WTC11 (cell line): Measurements from ENCODE around the gene STK35. TPM values are rescaled to one million over a fixed set of nuclear protein-coding genes. Genes with fewer than 3 reads are reported as not detected.

ENCODE experiments used
- ATAC-seq: fragments of 200-7000 bp; cut with Tn5 transposase; 2 replicates; pipeline ENCODE4 v1.10.0; 2021; ENCODE audit warnings: mild to moderate bottlenecking, moderate library complexity
- CTCF ChIA-PET: fragments of 300-600 bp; sonication (Branson Sonifier 250); formaldehyde crosslinking; loops from one replicate; lab custom pipeline; 2021; ENCODE audit warnings: antibody characterized with exemption; lab: Charles Lee
- POLR2A ChIA-PET: fragments of 350-600 bp; sonication (Branson Sonifier 250); formaldehyde crosslinking; loops from one replicate; lab custom pipeline; 2021; ENCODE audit warnings: antibody characterized with exemption; lab: Charles Lee
- DNase-seq: peaks from one replicate; pipeline ENCODE4 v3.0.0; 2021; ENCODE audit warnings: low spot score
- H3K27ac Mint-ChIP-seq: 2 replicates; pipeline ENCODE4 v1.8.0; 2021; ENCODE audit warnings: mixed read lengths
- H3K27me3 Mint-ChIP-seq: 2 replicates; pipeline ENCODE4 v1.8.0; 2021; ENCODE audit warnings: low read depth, mild to moderate bottlenecking, moderate library complexity, mixed read lengths
- H3K36me3 Mint-ChIP-seq: 2 replicates; pipeline ENCODE4 v1.8.0; 2021; ENCODE audit warnings: mixed read lengths
- H3K4me1 Mint-ChIP-seq: 2 replicates; pipeline ENCODE4 v1.8.0; 2022; ENCODE audit warnings: mixed read lengths
- H3K4me3 Mint-ChIP-seq: 2 replicates; pipeline ENCODE4 v1.8.0; 2021; ENCODE audit warnings: mild to moderate bottlenecking, moderate library complexity, mixed read lengths
- H3K9me3 Mint-ChIP-seq: 2 replicates; pipeline ENCODE4 v1.8.0; 2021; ENCODE audit warnings: mixed read lengths
- ATF1 ChIP-seq: sonication (generic); formaldehyde crosslinking; IDR thresholded peaks from 2 replicates; pipeline ENCODE4 v1.8.1; 2023; ENCODE audit warnings: mild to moderate bottlenecking, moderate library complexity, missing genetic modification reagents
- CREB1 ChIP-seq: sonication (generic); formaldehyde crosslinking; IDR thresholded peaks from 2 replicates; pipeline ENCODE4 v1.8.0; 2023; ENCODE audit warnings: mild to moderate bottlenecking, missing genetic modification reagents
- CTCF ChIP-seq: fragments of 200-600 bp; IDR thresholded peaks from 2 replicates; pipeline ENCODE4 v1.8.0; 2022; ENCODE audit warnings: antibody characterized with exemption
- E2F4 ChIP-seq: sonication (generic); formaldehyde crosslinking; IDR thresholded peaks from 2 replicates; pipeline ENCODE4 v1.8.1; 2022; ENCODE audit warnings: low read depth, mild to moderate bottlenecking, moderate library complexity, missing genetic modification reagents, borderline replicate concordance
- EMX1 ChIP-seq: fragments of 250-450 bp; sonication (Bioruptor Pico); IDR thresholded peaks from 2 replicates; pipeline ENCODE4 v1.8.0; 2021; ENCODE audit warnings: mild to moderate bottlenecking
- ESRRA ChIP-seq: sonication (generic); formaldehyde crosslinking; IDR thresholded peaks from 2 replicates; pipeline ENCODE4 v1.8.1; 2022; ENCODE audit warnings: mild to moderate bottlenecking, missing genetic modification reagents, borderline replicate concordance
- FOXP1 ChIP-seq: sonication (generic); formaldehyde crosslinking; IDR thresholded peaks from 2 replicates; pipeline ENCODE4 v1.8.0; 2022; ENCODE audit warnings: missing genetic modification reagents, mild to moderate bottlenecking, moderate library complexity, borderline replicate concordance
- GABPB1 ChIP-seq: sonication (generic); formaldehyde crosslinking; IDR thresholded peaks from 2 replicates; pipeline ENCODE4 v1.8.1; 2023; ENCODE audit warnings: mild to moderate bottlenecking, missing genetic modification reagents
- HMGA2 ChIP-seq: fragments of 250-450 bp; sonication (Bioruptor Pico); IDR thresholded peaks from 2 replicates; pipeline ENCODE4 v1.4.0; 2021; ENCODE audit warnings: mild to moderate bottlenecking, moderate library complexity
- IRF2 ChIP-seq: sonication (generic); formaldehyde crosslinking; IDR thresholded peaks from 2 replicates; pipeline ENCODE4 v1.8.0; 2022; ENCODE audit warnings: low read depth, missing genetic modification reagents, borderline replicate concordance
- KAT7 ChIP-seq: sonication (generic); formaldehyde crosslinking; IDR thresholded peaks from 2 replicates; pipeline ENCODE4 v1.8.1; 2023; ENCODE audit warnings: missing genetic modification reagents, mild to moderate bottlenecking, borderline replicate concordance
- MYBL2 ChIP-seq: sonication (generic); formaldehyde crosslinking; IDR thresholded peaks from 2 replicates; pipeline ENCODE4 v1.8.1; 2023; ENCODE audit warnings: mild to moderate bottlenecking, moderate library complexity, missing genetic modification reagents
- NFYB ChIP-seq: sonication (generic); formaldehyde crosslinking; conservative IDR thresholded peaks from 2 replicates; pipeline ENCODE4 v1.8.0; 2022; ENCODE audit warnings: low read depth, missing genetic modification reagents
- NR2C2 ChIP-seq: sonication (generic); formaldehyde crosslinking; IDR thresholded peaks from 2 replicates; pipeline ENCODE4 v1.8.0; 2022; ENCODE audit warnings: mild to moderate bottlenecking, missing genetic modification reagents
- PREB ChIP-seq: sonication (generic); formaldehyde crosslinking; IDR thresholded peaks from 2 replicates; pipeline ENCODE4 v1.8.1; 2022; ENCODE audit warnings: mild to moderate bottlenecking, missing genetic modification reagents, moderate library complexity, borderline replicate concordance
- PRRX2 ChIP-seq: fragments of 250-450 bp; sonication (Bioruptor Pico); IDR thresholded peaks from 2 replicates; pipeline ENCODE4 v1.8.0; 2021; ENCODE audit warnings: mild to moderate bottlenecking
- RELA ChIP-seq: sonication (generic); formaldehyde crosslinking; IDR thresholded peaks from 2 replicates; pipeline ENCODE4 v1.8.1; 2022; ENCODE audit warnings: missing genetic modification reagents, mild to moderate bottlenecking, borderline replicate concordance
- TEAD1 ChIP-seq: sonication (generic); formaldehyde crosslinking; IDR thresholded peaks from 2 replicates; pipeline ENCODE4 v1.8.0; 2022; ENCODE audit warnings: mild to moderate bottlenecking, missing genetic modification reagents
- TP53 ChIP-seq: sonication (generic); formaldehyde crosslinking; IDR thresholded peaks from 2 replicates; pipeline ENCODE4 v1.8.1; 2023; ENCODE audit warnings: mild to moderate bottlenecking, missing genetic modification reagents
- ZBTB43 ChIP-seq: sonication (generic); formaldehyde crosslinking; IDR thresholded peaks from 2 replicates; pipeline ENCODE4 v1.8.1; 2023; ENCODE audit warnings: mild to moderate bottlenecking, missing genetic modification reagents
- ZNF138 ChIP-seq: sonication (generic); formaldehyde crosslinking; conservative IDR thresholded peaks from 2 replicates; pipeline ENCODE4 v1.8.1; 2022; ENCODE audit warnings: mild to moderate bottlenecking, moderate library complexity, missing genetic modification reagents
- ZNF263 ChIP-seq: sonication (generic); formaldehyde crosslinking; IDR thresholded peaks from 2 replicates; pipeline ENCODE4 v1.8.1; 2022; ENCODE audit warnings: low read depth, mild to moderate bottlenecking, moderate library complexity, missing genetic modification reagents
- total RNA-seq: library from RNA; stranded (reverse); gene quantifications from 3 replicates; pipeline ENCODE4 v1.2.3, GENCODE V29; 2021
- TF ChIP-seq, protein P1 (sequence below): sonication (generic); formaldehyde crosslinking; IDR thresholded peaks from 2 replicates; pipeline ENCODE4 v1.8.1; 2023; ENCODE audit warnings: mild to moderate bottlenecking, missing genetic modification reagents
- TF ChIP-seq, protein P2 (sequence below): fragments of 250-450 bp; sonication (Bioruptor Pico); IDR thresholded peaks from 2 replicates; pipeline ENCODE4 v2.1.2; 2022; ENCODE audit warnings: mild to moderate bottlenecking, moderate library complexity

The STK35 gene
- total RNA-seq, 1 experiment from 2014 or later, result 37.2 TPM

GRCh38 chr20:2151858-2152281 lies 50.2 kb downstream of the STK35 start:
- ChIA-PET POLR2A (no interaction called here), CTCF (interaction anchor here (6.8 kb wide), 1 partner anchor 21 kb away, joined by 28 read pairs; no protein-coding TSS in a partner anchor)
- no peak overlapping the region for H3K27ac Mint-ChIP-seq

DNA sequence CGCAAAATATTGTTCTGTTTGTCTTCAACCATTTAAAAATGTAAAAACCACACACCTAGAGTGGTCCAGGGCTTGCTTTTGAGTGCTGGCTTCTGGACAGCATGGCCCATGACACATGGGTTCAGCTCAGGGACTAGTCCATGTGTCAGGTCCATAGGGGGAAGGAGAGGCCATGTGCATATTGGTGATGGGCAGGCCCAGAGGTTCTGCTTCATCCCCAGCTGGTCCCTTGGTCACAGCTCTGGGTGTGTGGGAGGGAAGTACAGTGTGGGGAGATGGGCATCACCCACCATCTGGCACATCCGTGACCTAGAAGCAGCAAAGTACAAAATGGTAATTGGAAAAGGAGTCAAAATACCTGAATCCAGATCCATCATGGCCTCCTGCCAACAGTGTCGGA lies 50.7 kb downstream of the STK35 start:
- Mint-ChIP-seq H3K4me3 (no peak overlapping the region), H3K27ac (no peak overlapping the region), H3K4me1 (peaks cover 22% of the 10 kb centered on the region), H3K27me3 (no peaks in the 10 kb centered on the region), H3K36me3 (no peaks in the 10 kb centered on the region), H3K9me3 (no peaks in the 10 kb centered on the region)
- TF ChIP-seq PREB (CRISPR knock-in tag) (no peak), TP53 (no peak), KAT7 (CRISPR knock-in tag) (no peak), ATF1 (CRISPR knock-in tag) (no peak), NR2C2 (CRISPR knock-in tag) (no peak), CTCF (no peak), ESRRA (no peak), E2F4 (CRISPR knock-in tag) (no peak), NFYB (CRISPR knock-in tag) (no peak)
- TF ChIP-seq, protein P1, sequence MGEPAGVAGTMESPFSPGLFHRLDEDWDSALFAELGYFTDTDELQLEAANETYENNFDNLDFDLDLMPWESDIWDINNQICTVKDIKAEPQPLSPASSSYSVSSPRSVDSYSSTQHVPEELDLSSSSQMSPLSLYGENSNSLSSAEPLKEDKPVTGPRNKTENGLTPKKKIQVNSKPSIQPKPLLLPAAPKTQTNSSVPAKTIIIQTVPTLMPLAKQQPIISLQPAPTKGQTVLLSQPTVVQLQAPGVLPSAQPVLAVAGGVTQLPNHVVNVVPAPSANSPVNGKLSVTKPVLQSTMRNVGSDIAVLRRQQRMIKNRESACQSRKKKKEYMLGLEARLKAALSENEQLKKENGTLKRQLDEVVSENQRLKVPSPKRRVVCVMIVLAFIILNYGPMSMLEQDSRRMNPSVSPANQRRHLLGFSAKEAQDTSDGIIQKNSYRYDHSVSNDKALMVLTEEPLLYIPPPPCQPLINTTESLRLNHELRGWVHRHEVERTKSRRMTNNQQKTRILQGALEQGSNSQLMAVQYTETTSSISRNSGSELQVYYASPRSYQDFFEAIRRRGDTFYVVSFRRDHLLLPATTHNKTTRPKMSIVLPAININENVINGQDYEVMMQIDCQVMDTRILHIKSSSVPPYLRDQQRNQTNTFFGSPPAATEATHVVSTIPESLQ (CRISPR knock-in tag), result no peak
- ChIA-PET POLR2A (no interaction called here), CTCF (interaction anchor here (1.2 kb wide), 1 partner anchor 20 kb away, joined by 3 read pairs; no protein-coding TSS in a partner anchor)
- ATAC-seq (no peak), DNase-seq (no peak)

More at GRCh38 chr20:2151858-2152281, 50.2 kb downstream of the STK35 start:
- ATAC-seq, result no peak
- Mint-ChIP-seq H3K4me1 (peaks cover 22% of the 10 kb centered on the region), H3K27me3 (no peaks in the 10 kb centered on the region), H3K9me3 (no peaks in the 10 kb centered on the region), H3K36me3 (no peaks in the 10 kb centered on the region), H3K4me3 (no peak overlapping the region)
- TF ChIP-seq PRRX2 (no peak), MYBL2 (CRISPR knock-in tag) (no peak), CREB1 (CRISPR knock-in tag) (no peak), ZBTB43 (CRISPR knock-in tag) (no peak), ZNF263 (CRISPR knock-in tag) (no peak), FOXP1 (CRISPR knock-in tag) (no peak), EMX1 (CRISPR knock-in tag) (no peak), HMGA2 (CRISPR knock-in tag) (no peak), TEAD1 (CRISPR knock-in tag) (no peak), ZNF138 (no peak), IRF2 (CRISPR knock-in tag) (no peak), GABPB1 (CRISPR knock-in tag) (no peak), CTCF (no peak), RELA (CRISPR knock-in tag) (no peak)
- TF ChIP-seq, protein P2, sequence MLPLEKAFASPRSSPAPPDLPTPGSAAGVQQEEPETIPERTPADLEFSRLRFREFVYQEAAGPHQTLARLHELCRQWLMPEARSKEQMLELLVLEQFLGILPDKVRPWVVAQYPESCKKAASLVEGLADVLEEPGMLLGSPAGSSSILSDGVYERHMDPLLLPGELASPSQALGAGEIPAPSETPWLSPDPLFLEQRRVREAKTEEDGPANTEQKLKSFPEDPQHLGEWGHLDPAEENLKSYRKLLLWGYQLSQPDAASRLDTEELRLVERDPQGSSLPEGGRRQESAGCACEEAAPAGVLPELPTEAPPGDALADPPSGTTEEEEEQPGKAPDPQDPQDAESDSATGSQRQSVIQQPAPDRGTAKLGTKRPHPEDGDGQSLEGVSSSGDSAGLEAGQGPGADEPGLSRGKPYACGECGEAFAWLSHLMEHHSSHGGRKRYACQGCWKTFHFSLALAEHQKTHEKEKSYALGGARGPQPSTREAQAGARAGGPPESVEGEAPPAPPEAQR (CRISPR knock-in tag), result no peak
- DNase-seq, result no peak
